Nephron (organoid): Measurements from ENCODE around the gene TCHP.

Experiments used
- H3K27ac Mint-ChIP-seq, 3 experiments: 2 replicates each; pipeline ENCODE4 v1.8.0; 2020; ENCODE audit warnings: mixed read lengths in 3 of 3, mild to moderate bottlenecking in 2 of 3, moderate library complexity in 1 of 3
- H3K27me3 Mint-ChIP-seq: 2 replicates; pipeline ENCODE4 v1.8.0; 2021; ENCODE audit warnings: low read depth, mild to moderate bottlenecking, moderate library complexity, mixed read lengths
- H3K36me3 Mint-ChIP-seq: 2 replicates; pipeline ENCODE4 v1.8.0; 2020; ENCODE audit warnings: low read depth, mixed read lengths
- H3K4me1 Mint-ChIP-seq: 2 replicates; pipeline ENCODE4 v1.8.0; 2020; ENCODE audit warnings: mixed read lengths
- H3K4me3 Mint-ChIP-seq, 3 experiments: 2 replicates each; pipeline ENCODE4 v1.8.0; 2020; ENCODE audit warnings: mild to moderate bottlenecking in 3 of 3, mixed read lengths in 3 of 3, moderate library complexity in 2 of 3
- H3K9me3 Mint-ChIP-seq: 2 replicates; pipeline ENCODE4 v1.8.0; 2020; ENCODE audit warnings: mixed read lengths
- TF ChIP-seq, protein P1 (sequence below), 3 experiments: fragments of 200-600 bp; sonication (generic); IDR thresholded peaks; one replicate each; pipeline ENCODE4 v1.5.0; 2021; ENCODE audit warnings: antibody characterized with exemption in 3 of 3; ENCODE audit not compliant: unreplicated experiment in 3 of 3

TCHP gene

DNA sequence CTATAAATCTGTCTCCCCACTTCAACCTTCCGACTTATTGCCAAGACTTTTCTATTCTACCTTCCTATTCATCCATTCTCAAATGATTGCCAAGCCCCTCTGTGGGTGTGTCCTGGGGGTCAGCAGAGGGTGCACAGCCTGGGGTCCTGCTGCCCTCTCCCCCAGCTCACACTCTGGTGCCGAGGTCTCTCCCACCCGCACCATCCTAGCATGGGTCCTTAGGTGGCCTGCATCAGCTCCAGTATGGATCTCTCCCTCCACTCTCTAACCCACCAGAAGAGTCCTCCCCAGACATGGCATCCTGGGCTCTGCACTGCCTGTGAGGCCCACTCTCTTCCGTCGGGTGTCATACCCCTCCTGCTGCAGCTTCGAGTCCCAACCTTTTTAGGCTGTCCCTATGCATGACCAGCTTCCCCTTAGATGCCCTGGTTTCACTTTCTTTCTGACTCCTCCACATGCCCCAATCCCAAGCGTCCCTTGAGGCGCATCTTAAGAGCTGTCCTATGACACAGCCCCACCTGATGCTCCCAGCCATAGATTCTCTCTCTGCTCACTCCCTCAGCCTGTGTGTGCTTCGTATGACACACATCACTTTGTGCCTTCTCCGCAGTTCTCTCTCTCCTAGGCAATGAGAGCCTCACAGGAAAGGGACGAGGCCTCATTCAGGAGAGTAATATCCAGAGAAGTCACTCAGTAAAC is 52.2 kb downstream of the TCHP start:
- Mint-ChIP-seq H3K27me3 (no peaks in the 10 kb centered on the region), H3K4me3 (peak overlapping the region in 1 of 3 experiments; percentile 18), H3K36me3 (peaks cover 56% of the 10 kb centered on the region), H3K9me3 (no peaks in the 10 kb centered on the region), H3K27ac (peak overlapping the region; percentile 93 to 99 (median 97)), H3K4me1 (peaks cover 59% of the 10 kb centered on the region)
- TF ChIP-seq, protein P1, sequence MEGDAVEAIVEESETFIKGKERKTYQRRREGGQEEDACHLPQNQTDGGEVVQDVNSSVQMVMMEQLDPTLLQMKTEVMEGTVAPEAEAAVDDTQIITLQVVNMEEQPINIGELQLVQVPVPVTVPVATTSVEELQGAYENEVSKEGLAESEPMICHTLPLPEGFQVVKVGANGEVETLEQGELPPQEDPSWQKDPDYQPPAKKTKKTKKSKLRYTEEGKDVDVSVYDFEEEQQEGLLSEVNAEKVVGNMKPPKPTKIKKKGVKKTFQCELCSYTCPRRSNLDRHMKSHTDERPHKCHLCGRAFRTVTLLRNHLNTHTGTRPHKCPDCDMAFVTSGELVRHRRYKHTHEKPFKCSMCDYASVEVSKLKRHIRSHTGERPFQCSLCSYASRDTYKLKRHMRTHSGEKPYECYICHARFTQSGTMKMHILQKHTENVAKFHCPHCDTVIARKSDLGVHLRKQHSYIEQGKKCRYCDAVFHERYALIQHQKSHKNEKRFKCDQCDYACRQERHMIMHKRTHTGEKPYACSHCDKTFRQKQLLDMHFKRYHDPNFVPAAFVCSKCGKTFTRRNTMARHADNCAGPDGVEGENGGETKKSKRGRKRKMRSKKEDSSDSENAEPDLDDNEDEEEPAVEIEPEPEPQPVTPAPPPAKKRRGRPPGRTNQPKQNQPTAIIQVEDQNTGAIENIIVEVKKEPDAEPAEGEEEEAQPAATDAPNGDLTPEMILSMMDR (IDR thresholded peaks at IDR 0.05; ENCODE audit: unreplicated experiment in 3 of 3) = no peak

DNA sequence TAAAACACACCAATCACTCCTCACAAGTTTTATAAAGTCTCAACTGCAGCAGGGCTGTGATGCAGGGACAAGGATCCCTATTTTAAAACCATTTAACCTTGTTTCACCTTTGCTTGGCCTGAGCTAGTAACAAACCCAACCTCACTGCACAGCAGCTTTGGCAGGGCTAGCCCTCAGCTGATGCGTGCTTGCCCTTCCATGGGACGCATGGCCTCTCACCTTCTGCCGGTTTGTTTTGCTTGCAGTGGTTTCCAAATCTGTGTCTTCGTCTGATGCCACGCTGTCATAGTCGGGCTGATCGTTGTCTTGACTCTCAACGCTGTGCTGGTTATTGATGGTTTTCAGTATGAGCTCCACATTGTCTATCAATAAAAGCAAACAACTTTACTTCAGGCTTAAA is 52.8 kb downstream of the TCHP start:
- peaks cover 53% of the 10 kb centered on the region for H3K4me1 Mint-ChIP-seq
- no peak overlapping the region for H3K4me3 Mint-ChIP-seq
- H3K27me3 Mint-ChIP-seq = no peaks in the 10 kb centered on the region
- peak overlapping the region; percentile 93 to 99 (median 97) for H3K27ac Mint-ChIP-seq
- peaks cover 60% of the 10 kb centered on the region for H3K36me3 Mint-ChIP-seq
- TF ChIP-seq, protein P1 (IDR thresholded peaks at IDR 0.05; ENCODE audit: unreplicated experiment in 3 of 3) = no peak
- no peaks in the 10 kb centered on the region for H3K9me3 Mint-ChIP-seq

GRCh38 chr12:109953656-109954055 is 53.6 kb downstream of the TCHP start:
- H3K36me3 Mint-ChIP-seq = peaks cover 63% of the 10 kb centered on the region
- no peaks in the 10 kb centered on the region for H3K27me3 Mint-ChIP-seq
- H3K27ac Mint-ChIP-seq = no peak overlapping the region
- no peaks in the 10 kb centered on the region for H3K9me3 Mint-ChIP-seq
- TF ChIP-seq, protein P1 (IDR thresholded peaks at IDR 0.05; ENCODE audit: unreplicated experiment in 3 of 3) = no peak
- H3K4me3 Mint-ChIP-seq = no peak overlapping the region
- peaks cover 46% of the 10 kb centered on the region for H3K4me1 Mint-ChIP-seq

DNA sequence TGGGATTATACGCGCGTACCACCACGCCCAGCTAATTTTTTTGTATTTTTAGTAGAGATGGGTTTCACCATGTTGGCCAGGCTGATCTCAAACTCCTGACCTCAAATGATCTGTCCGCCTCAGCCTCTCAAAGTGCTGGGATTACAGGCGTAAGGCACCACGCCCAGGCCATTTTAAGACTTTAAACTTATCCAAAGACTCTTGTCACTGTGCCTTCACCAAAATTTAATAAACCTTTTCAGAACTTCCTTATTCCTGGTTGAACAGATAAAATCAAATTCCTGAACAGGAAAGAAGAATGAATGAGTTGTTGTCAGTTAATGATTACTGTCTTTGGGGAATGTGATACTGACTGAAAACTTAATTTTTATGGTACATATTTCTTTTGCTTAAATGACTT is 58.3 kb downstream of the TCHP start:
- no peak overlapping the region for H3K27ac Mint-ChIP-seq
- H3K27me3 Mint-ChIP-seq = no peaks in the 10 kb centered on the region
- TF ChIP-seq, protein P1 (IDR thresholded peaks at IDR 0.05; ENCODE audit: unreplicated experiment in 3 of 3) = no peak
- no peaks in the 10 kb centered on the region for H3K4me1 Mint-ChIP-seq
- no peak overlapping the region for H3K4me3 Mint-ChIP-seq
- peaks cover 64% of the 10 kb centered on the region for H3K36me3 Mint-ChIP-seq
- no peaks in the 10 kb centered on the region for H3K9me3 Mint-ChIP-seq

DNA sequence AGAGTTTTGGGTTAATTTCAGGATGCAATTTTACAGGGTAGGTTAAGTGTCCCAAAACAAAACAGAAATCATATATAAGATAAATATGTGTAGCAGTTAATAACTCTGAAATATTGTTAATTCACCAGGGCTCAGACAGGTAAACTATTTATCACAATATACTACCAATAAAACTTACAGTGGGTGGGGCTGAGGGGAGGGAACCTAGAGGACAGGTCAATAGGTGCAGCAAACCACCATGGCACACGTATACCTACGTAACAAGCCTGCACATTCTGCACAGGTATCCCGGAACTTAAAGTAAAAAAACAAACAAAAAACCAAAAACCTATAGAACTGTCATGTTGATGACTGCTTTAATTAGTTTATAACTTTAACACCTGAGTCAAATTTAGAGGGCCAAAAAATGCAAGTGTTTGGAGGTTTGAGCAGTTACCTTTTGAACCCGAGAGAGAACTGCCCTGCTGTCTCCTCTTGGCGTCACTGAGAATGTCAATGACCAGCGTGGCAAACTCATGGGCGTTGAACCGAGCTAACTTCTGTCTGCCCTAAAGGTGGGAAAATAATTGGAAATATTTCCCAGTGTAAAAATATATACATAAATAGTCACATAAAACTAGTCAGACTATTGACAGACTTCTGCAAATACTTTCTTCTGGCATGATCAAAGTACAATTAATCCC is 59.5 kb downstream of the TCHP start:
- Mint-ChIP-seq H3K4me1 (no peaks in the 10 kb centered on the region), H3K4me3 (no peak overlapping the region), H3K27ac (no peak overlapping the region), H3K27me3 (no peaks in the 10 kb centered on the region), H3K36me3 (peaks cover 62% of the 10 kb centered on the region), H3K9me3 (no peaks in the 10 kb centered on the region)
- TF ChIP-seq, protein P1 (IDR thresholded peaks at IDR 0.05; ENCODE audit: unreplicated experiment in 3 of 3) = no peak
